IPS-11a (cell line): ENCODE data around the gene FAM83G.

Source experiments
- H3K4me3 ChIP-seq: one replicate; pipeline ENCODE4 v1.5.1; 2013; ENCODE audit warnings: low read depth, low read length, control low read depth

Gene FAM83G

DNA sequence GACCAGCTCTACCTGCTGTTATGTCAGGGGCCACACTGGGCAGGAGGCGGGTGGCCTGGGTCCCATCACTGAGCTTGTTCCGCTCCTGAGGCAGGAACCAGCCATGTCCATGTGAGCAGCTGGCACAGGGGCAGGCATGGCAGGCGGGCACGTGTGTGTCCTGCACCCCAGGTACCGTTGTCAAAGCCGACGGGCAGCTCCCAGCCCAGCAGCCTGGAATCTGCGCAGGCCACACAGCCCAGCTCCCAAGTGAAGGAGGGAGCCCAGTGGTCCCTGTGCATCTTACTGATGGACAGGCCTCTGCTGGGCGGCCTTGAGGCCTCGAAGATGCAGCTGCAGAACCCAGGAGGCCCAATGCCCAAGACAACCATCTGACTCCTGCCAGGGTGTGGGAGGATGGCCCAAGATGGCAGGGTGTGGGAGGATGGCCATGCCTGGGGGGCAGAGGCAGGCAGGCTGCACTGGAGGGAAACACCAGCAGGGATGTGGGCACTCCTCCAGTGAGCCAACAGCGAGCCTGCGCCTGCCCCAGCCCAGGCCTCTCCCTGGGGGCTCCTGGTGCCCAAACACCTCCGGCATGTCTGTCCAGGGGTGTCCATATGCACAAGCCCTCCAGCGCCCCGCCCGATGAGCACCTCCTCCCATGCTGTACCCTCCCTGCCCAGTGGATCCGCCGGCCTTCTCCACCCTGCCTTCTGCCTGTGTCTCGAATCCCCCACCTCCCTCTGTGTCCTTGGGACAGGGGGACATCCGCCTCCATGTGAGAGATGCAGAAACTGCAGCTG, 12.8 kb downstream of the FAM83G start:
- H3K4me3 ChIP-seq, result no peak overlapping the region

DNA sequence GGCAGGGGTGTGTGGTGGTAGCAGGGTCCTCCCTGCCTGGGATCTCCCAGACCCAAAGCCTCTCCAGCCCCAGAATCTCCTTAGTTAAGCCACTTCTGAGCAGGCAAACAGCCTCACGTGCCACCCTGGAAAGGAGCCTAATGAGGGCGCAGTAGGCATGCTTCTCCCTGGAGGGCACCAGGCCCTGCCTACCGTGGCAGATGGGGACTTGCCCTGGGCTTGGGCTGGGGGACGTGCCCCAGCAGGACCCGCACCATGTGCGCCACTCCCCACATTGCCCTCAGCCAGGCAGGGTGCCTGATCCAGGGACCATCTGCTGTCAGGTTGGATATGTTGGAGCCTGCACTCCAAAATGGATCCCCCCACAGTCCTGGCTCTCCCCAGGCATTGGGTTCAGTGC, 14.2 kb downstream of the FAM83G start:
- no peak overlapping the region for H3K4me3 ChIP-seq

DNA sequence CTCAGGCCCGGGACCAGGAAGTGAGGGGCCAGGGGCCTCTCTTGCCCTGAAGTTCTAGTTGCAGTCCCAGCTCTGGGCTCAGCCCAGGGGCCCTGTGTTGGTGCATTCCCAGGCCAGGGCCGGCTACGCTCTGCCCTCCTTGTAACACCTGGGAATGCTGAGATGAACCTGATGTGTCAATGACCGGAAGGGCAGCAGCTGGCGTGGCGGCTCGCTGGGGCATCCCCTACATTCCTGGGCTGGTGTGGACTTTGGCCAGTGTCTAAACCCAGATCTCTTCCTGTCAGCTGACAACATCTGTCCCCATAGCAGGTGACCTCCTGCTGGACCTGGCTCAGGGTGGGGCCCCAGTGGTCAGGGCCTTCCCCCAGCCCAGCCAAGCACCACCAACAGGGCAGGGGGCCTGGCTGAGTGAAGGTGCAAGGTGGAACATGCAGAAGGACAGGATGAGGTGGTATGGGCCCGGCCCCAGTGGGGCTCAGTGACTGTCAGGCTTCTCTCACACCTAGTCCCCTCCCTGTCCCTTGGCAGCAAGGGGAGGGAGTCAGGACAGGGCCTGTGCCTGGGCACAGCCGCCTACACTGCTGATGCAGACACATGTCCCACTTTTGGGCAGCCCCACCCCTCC, 15.9 kb downstream of the FAM83G start:
- no peak overlapping the region for H3K4me3 ChIP-seq

DNA sequence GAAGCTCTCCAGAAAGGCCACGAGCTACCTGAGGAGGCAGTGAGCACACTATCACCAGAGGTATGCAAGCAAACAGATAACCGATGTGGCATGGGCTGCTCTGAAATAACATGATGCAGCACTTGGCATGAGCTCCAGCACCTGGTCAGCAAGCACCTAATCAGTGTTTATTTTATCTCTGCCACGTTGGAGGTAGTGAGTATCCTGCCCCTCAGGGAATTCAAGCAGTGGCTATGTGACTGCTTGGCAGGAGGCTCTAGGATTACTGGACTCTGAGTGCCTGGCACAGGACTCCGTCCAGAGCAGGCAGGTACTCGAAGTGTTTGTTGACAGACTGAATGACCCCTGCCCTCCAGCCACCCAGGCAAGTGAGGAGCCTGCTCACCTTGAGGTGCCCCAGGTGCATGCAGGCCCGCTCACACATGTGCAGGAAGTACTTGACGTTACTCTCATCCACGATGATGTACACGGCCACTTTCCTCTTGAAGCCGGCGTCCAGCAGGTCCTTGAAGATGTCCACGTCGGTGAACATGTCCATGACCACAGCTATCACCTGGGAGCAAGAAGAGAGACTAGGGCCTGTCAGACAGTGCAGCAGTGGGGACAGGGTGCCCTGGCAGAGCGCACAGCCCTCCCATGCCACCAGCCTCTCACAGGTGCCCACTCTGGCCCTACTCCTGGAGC, 16.6 kb downstream of the FAM83G start:
- H3K4me3 ChIP-seq, result no peak overlapping the region

DNA sequence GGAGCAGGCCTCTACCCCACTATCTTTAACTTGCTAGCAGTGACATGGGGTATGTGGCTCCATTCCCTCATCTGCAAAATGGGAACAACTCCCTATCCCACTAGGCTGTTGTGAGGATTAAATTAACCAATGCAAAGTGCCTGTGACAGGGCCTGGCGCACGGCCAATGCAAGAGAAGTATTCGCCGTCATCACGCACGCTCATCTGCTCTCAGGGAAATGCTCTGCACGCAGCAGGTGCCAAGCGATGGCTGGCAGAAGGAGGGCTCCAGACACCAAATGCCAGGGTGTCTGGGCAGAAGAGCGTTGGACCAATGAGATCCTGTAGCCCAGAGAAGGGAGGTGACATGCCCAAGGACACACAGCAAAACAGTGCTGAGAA, 17.3 kb downstream of the FAM83G start:
- no peak overlapping the region for H3K4me3 ChIP-seq

DNA sequence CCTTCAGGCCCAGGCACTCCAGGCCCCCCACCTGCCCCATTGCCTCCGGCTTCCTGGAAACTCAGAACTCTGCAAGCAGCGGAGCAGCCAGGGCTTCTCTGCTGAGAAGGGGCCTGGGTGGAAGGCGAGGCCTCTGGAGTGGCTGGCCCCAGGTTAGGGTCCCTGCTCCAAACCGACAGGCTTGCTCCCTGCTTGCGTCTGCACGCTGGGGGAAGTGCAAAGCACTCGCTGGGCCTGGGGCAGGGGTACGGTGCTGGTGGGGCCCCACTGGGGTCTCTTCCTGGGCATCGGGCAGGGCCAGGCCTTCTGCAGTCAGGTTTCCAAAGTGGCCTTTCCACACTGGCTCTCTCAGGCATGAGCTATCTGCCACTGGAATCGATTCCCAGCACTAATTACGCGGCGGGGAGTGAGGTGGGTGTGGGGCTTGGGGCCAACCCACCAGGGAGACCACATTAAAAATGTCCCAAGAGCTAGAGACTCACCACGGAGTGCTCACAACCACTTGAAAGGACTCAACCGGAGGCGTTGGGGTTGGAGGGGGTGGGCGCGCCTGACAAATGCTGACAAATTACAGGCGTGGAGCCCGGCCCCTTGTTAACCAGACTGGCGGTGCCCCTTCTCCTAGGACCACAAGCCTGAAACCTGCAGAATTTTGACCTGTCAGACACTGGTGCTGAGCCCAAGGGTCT, 17.9 kb downstream of the FAM83G start:
- H3K4me3 ChIP-seq, result no peak overlapping the region

DNA sequence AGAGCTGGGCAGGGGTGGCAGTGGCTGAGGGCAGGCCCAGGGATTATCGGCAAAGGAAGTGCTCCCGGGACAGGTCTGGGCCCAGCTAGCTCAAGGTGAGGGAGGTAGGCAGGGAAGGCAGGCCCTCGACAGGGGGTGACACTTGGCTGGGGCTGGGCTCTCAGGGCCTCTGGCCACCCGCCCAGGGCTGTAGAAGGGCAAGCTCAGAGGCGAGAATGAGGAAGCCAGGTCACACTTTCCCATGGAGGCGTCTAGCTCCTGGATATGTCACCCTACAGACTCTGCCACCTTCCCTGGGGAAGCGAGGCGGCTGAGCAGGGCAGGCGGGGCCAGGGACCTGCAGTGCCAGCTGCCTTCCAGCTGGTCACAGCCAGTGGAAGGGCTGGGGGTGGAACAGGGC, 19.1 kb downstream of the FAM83G start:
- no peak overlapping the region for H3K4me3 ChIP-seq

DNA sequence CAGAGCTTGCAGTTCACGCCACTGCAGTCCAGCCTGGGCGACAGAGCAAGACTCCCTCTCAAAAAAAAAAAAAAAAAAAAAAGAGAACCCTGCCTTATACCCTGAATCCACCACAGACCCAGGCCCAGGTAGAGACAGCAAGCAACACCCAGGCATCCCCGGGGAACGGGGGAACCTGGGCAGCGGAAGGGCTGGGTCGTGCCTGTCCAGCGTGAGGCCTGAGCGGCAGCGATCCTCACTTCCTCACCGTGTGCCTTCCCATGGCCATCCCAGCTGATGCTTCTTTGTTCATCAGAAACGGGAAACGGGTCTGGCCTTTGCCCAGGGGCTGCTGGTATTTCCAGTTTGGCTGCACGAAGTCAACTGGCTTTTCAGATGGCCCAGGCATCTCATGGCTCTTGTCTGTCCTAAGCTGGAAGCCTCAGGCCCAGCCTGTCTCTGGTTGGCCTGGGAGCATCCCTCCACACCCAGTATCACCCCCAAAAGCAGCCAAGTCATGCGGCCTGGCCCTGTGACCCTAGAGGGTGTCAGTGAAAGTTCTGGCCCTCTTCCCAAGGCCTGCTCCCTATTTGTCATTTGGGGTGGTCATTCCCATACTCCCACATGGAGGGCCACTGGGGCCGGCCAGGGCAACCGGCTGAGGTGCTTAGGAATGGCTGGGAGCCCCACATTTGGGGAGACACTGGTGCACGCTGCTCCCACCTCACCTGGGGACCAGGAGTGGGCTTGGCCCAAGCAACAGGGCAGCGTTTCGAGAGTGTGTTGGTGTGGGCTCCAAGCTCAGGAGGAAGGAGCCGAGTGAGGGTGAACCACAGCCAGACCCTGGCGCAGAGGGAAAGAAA, 20.1 kb downstream of the FAM83G start:
- H3K4me3 ChIP-seq, result no peak overlapping the region

DNA sequence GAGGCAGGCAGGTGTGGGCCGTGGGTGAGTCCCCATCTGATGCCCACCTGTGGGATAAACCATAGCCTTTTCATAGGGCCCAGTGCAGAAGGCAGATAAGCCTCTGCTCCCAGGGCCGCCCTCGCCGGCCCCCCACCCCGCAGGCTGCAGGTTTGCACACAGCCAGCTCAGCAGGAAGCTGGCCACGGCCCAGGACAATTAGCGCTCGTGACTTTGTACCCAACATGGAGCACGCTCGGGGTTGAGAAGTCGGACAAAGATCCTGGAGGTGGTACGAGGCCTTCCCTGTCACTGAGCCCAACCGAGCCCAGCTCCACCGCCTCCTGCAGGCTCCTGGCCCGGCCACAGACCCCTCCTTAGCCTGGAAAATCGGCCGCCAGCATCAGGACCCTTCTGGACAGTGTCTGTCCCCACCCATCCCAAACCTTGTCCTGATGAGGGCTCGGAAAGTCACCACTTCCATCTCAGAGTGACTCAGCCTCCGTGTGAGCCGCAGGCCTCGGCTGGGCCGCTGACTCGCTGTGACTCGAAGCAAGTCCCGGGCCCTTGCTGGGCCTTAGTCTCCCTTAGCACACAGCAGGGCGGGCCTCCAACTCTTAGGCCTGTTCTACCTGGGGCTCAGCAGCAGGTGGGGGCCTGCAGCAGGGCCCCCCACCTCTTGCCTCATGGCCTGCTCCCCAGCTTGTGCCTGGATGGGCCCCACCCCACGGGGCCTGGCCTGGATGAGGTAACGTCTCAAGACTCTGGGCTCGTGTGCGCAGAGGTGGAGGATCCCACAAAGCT, 22.7 kb downstream of the FAM83G start:
- no peak overlapping the region for H3K4me3 ChIP-seq

DNA sequence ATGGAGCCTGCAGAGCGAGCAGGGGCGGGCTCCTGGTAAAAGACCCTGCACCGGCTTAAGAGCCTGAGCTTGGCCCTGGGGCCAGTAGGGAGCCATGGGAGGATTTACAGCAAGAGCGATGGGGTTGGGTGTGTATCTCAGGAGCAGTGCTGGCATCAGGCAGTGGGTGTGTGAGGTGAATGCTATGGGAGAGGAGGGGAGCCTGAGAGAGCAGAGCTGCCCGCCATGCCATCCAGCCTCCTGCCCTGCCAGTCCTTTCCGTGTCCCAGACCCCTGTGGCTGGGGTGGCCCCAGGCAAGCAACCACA, 23.3 kb downstream of the FAM83G start:
- H3K4me3 ChIP-seq, result no peak overlapping the region

DNA sequence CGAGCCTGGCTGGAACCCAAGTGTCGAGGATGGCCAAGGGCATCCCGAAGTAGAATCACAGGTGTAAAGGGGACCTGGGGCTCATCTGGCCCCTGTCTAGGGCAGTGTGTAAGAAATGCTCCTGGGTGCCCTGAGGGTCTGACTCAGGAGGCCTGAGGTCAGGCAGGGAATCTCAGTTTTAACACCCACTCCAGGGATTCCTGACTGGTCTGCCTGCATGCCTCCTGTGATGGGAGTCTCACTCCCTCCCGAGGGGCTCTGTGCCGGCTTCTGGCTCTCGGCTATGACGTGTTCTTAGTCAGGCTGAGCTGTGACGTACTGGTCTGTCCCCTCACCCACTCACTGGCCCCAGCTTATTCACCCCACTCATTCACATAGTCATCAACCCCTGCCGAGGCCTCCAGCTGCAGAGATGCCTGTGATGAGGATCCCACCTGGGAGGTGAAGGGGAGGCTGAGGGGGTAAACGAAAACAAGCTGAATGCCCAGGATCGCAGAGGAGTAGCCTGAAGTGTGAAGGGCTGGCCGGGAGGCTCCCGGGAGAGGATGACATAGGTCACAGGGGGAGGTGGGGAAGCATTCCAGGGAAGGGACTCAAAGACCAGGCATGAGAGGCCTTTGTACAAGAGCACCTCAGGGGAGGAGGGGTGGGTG, 23.8 kb downstream of the FAM83G start:
- H3K4me3 ChIP-seq, result no peak overlapping the region

DNA sequence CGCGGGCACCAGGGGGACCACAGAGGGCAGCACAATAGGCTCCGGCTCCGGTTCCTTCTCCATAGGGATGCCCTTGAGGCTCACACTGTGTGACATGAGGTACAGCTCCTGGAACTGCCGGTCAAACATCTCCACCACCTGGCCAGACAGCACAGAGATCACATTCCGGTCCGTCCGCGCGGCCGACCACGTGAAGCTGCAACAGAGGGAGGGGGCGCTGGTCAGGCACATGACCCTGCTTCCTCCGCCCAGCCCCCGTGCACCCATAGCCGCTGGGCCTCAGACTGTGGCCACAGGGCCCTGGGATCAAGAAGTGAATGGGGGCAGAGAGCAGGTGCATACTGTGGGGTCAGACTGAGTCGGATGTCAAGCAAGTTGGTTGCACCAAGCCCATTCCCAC, 25.9 kb downstream of the FAM83G start:
- H3K4me3 ChIP-seq, result no peak overlapping the region

DNA sequence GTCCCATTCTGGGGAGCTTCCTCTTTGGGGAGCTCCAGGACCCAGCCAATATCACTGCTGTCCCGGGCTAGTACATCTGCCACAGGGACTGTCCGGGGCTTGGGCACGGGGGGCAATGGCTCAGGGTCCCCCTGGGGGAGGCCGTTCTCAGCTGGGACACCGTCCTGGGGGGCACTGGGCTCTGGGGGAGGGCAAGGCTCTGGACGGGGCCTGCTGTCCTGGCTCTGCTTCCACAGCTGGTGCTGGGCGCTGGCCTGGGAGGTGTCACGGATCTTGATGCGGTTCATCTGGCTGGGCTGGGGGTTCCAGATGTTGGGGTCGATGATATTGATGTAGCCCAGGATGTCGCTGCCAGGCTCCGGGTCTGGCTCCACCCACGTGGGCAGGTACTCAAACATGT, 26.5 kb downstream of the FAM83G start:
- no peak overlapping the region for H3K4me3 ChIP-seq

DNA sequence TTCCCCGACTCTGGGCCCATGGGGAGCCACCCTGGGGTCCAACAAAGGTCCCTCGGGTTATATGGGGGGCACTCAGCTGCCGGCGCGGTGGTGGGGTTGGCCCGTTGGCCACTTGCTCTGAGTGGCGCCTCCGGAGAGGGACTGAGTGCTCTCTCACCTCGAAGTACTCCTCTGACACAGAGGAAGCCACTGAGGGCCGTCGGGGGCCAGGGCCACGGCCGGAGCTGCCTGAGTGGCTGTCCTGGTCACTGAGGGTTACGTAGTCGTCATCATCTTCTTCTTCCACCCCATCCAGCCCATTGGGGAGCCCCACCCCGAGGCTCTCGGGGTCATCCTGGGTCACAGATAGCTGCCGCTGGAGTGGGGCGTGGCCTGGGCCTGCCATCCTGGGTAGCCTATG, 26.9 kb downstream of the FAM83G start:
- no peak overlapping the region for H3K4me3 ChIP-seq

DNA sequence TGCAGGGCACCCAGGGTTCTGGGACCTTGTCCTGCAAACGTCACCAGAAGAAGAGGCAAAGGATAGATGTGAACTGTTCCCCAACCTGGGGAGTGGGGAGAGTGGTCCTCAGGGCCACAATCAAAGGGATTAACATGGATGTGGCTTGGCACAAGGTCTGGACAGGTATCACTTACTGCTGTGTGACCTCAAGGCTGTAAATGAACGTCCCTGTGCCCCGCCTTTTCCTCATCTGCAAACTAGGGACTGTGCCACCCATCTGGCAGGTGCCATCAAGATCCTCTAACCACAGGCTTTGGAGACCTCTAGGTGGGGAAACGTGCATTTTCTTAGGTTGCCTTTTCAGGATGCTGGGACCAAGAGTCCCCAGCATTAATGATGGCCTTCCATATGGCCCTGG, 27.5 kb downstream of the FAM83G start:
- H3K4me3 ChIP-seq, result no peak overlapping the region

DNA sequence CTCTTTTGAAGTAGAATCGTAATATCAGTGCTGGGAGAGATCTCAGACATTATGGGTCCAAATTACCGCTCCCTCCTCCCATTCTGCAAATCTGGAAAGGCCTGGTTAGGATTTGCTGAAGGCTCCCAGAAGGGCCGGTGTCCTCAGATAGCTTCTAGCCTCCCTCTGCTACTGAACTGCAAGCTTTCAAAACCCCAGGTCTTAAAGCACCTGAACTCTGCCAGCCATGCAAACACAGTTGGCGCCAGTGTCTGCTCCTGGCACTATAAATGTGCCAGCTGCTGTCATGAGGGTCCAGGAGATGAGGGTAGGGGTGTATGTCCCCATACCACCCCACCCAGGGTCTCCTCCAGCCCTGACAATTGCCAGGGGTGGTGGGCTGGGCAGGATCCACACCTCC, 28.4 kb downstream of the FAM83G start:
- H3K4me3 ChIP-seq, result no peak overlapping the region

DNA sequence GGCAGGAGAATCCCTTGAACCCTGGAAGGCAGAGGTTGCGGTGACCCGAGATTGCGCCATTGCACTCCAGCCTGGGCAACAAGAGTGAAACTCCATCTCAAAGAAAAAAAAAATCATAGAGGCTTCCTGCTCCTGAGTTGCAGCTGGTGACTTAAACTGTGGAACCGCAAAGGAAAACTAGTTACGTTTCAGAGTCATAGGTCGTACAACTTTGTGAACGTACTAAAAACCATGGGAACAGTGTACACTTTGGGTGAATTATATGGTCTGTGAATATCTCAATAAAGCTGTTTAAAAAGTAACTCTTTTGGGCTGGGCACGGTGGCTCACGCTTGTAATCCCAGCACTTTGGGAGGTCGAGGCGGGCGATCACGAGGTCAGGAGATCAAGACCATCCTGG, 29.0 kb downstream of the FAM83G start:
- no peak overlapping the region for H3K4me3 ChIP-seq

DNA sequence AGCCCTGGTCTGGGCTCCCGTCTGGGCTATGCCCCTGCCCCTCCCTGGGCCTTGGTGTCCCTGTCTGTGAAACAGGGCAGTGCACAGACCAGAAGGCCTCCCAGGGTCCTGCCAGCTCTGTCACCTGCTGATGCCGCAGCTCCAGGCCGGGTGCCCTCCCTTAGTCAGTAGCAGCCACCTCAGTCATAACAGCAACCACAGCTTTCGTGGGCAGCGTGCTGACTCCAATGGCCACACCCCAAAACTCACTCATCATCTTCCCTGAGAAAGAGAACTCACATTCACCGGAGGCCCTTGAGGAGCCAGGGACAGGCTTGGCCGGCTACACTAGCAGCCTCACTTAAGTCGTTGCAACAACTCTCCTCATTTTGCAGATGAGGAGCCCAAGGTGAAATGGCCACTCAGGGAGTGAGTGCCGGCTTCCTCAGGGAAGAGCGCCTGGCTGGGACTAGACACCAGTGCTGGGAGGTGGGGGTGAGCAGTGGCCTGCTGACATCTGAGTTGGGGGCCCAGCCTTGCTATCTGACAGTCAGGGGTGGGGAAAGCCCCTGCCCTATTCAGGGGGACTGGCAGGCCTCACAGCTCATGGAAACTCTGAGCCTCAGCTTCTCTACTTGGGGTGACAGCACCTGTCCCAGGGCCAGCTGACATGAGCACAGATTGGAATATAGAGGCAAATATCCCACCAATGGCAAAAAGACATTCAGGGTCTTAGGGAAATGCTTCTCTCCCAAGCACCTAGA, 30.0 kb downstream of the FAM83G start:
- H3K4me3 ChIP-seq, result no peak overlapping the region

DNA sequence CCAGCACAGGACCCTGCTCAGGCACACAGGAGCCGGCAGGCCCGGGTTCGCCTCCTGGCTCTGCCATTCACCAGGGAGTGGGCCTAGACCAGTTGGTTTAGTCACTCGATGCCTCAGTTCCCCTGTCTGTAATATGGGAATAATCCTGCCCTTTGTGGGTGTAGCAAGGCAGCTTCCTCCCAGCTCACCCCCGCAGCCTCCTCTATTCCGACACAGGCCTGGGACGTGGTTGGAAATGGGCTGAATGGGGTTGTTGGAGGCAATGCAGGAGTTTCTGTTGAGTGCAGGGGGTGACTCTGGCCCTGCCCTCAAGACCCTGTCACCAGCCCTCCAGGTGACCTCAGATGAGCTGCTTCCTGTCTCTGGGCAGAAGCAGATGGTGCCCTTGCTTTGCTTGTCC, 32.8 kb downstream of the FAM83G start:
- H3K4me3 ChIP-seq, result no peak overlapping the region
